Keratinocyte (primary cell): ENCODE data around the gene CAMP.

ENCODE experiments used
- CTCF ChIP-seq, 3 experiments: IDR thresholded peaks in 1 of 3; conservative IDR thresholded peaks in 1 of 3; optimal IDR thresholded peaks in 1 of 3; 2 replicates in 2 of 3; 3 replicates in 1 of 3; pipeline versions ENCODE3 to v1.5.1; 2011; ENCODE audit warnings: low read length in 3 of 3, mild to moderate bottlenecking in 3 of 3, moderate library complexity in 2 of 3, control low read depth in 1 of 3, inconsistent platforms in 1 of 3; ENCODE audit not compliant: insufficient read depth in 2 of 3; ENCODE audit errors: extremely low read depth in 1 of 3
- EZH2 ChIP-seq: IDR thresholded peaks from one replicate; pipeline ENCODE4 v1.6.1; 2012; ENCODE audit warnings: inconsistent platforms, mild to moderate bottlenecking, low read length, moderate library complexity

- TF ChIP-seq CTCF (optimal IDR thresholded peaks at IDR 0.05 in 1 of 3, IDR thresholded peaks at IDR 0.05 in 1 of 3, conservative IDR thresholded peaks at IDR 0.05 in 1 of 3; ENCODE audit: extremely low read depth in 1 of 3, insufficient read depth in 2 of 3, low read length in 3 of 3) (no peak), EZH2 (no peak)
Observed at GRCh38 chr3:48267782-48268181, 44.5 kb downstream of the CAMP start.
